HepG2 (cell line): ENCODE measurements around the gene C7orf57. TPM values are rescaled to one million over a fixed set of nuclear protein-coding genes. Genes with fewer than 3 reads are reported as not detected.

Source experiments
- ATAC-seq: fragments of 200-7000 bp; cut with Tn5 transposase; 3 replicates; pipeline ENCODE4 v1.9.1; 2020; ENCODE audit warnings: mild to moderate bottlenecking, moderate library complexity
- BruUV-seq: library from RNA; stranded (reverse); fragments of 400-500 nt; replicated peaks from 2 replicates; lab custom pipeline; 2021; lab: Mats Ljungman, UMichigan
- CTCF ChIA-PET: fragments of 300-600 bp; formaldehyde crosslinking; extraction: SDS; loops from one replicate; lab custom pipeline; 2021; ENCODE audit warnings: low total read pairs, inconsistent platforms, low intra/inter-chr PET ratio; lab: Yijun Ruan, JAX
- POLR2A ChIA-PET: fragments of 350-600 bp; sonication (Branson Sonifier 250); formaldehyde crosslinking; loops from one replicate; lab custom pipeline; 2020; ENCODE audit warnings: antibody characterized with exemption, inconsistent platforms; lab: Yijun Ruan, JAX
- DNase-seq: peaks from one replicate; pipeline ENCODE4 v3.0.0-alpha.2; 2015; ENCODE audit warnings: low spot score
- FAIRE-seq: peaks from 3 replicates; lab custom pipeline; 2011; peaks lifted over from hg19 to GRCh38; lab: Jason Lieb, UNC
- H2AFZ ChIP-seq: one replicate; pipeline ENCODE4 v1.6.1; 2011; ENCODE audit warnings: low read length, inconsistent platforms
- H3K27ac ChIP-seq: fragments of 300-600 bp; 3 replicates; pipeline ENCODE4 v1.8.0; 2011; ENCODE audit warnings: mixed run types, mild to moderate bottlenecking, mixed read lengths, low read length, inconsistent platforms; ENCODE audit not compliant: insufficient read depth; ENCODE audit errors: extremely low read length
- H3K27me3 ChIP-seq, 2 experiments: fragments of 200-600 bp in 1 of 2; 2 replicates in 1 of 2; 3 replicates in 1 of 2; pipeline versions ENCODE4 v1.6.0 to v1.8.0; 2011; ENCODE audit warnings: low read length in 2 of 2, mild to moderate bottlenecking in 2 of 2, moderate library complexity in 2 of 2, inconsistent platforms in 1 of 2; ENCODE audit not compliant: insufficient read depth in 2 of 2, control insufficient read depth in 1 of 2
- H3K36me3 ChIP-seq, 2 experiments: fragments of 200-600 bp in 1 of 2; replicated peaks in 1 of 2; 2 replicates in 1 of 2; 3 replicates in 1 of 2; pipeline versions ENCODE4 v1.5.1 to v1.8.0; 2011; ENCODE audit warnings: low read length in 2 of 2, inconsistent platforms in 1 of 2; ENCODE audit not compliant: insufficient read depth in 2 of 2, control insufficient read depth in 1 of 2
- H3K4me1 ChIP-seq: 2 replicates; pipeline ENCODE4 v1.5.1; 2012; ENCODE audit warnings: low read length, inconsistent platforms; ENCODE audit not compliant: insufficient read depth
- H3K4me2 ChIP-seq: 2 replicates; pipeline ENCODE4 v1.6.0; 2011; ENCODE audit warnings: low read depth, low read length, inconsistent platforms
- H3K4me3 ChIP-seq, 3 experiments: fragments of 200-600 bp in 1 of 3; sonication (generic), shearing (Covaris generic) in 1 of 3; replicated peaks in 1 of 3; 2 replicates each; pipeline ENCODE4 v1.5.1; 2011 to 2016; ENCODE audit warnings: low read length in 3 of 3, inconsistent platforms in 2 of 3, low read depth in 2 of 3, mild to moderate bottlenecking in 2 of 3, control low read depth in 1 of 3, mixed read lengths in 1 of 3; ENCODE audit not compliant: insufficient read depth in 1 of 3
- H3K79me2 ChIP-seq: one replicate; pipeline ENCODE4 v1.6.1; 2011; ENCODE audit warnings: low read length, inconsistent platforms; ENCODE audit not compliant: insufficient read depth
- H3K9ac ChIP-seq: 2 replicates; pipeline ENCODE4 v1.6.0; 2011; ENCODE audit warnings: mild to moderate bottlenecking, low read depth, low read length, inconsistent platforms; ENCODE audit not compliant: insufficient read depth
- H3K9me3 ChIP-seq: 2 replicates; pipeline ENCODE4 v1.5.1; 2012; ENCODE audit warnings: mild to moderate bottlenecking, low read length
- H4K20me1 ChIP-seq: 2 replicates; pipeline ENCODE4 v1.6.0; 2011; ENCODE audit warnings: inconsistent platforms, mild to moderate bottlenecking, low read length, moderate library complexity; ENCODE audit not compliant: insufficient read depth
- ELK4 ChIP-seq: sonication (generic); formaldehyde crosslinking; IDR thresholded peaks from 2 replicates; pipeline ENCODE4 v1.9.0; 2021; ENCODE audit warnings: missing genetic modification reagents, borderline replicate concordance
- HIVEP1 ChIP-seq: sonication (generic); formaldehyde crosslinking; IDR thresholded peaks from 2 replicates; pipeline ENCODE4 v1.4.0; 2020; ENCODE audit warnings: mild to moderate bottlenecking, missing genetic modification reagents
- NCOA1 ChIP-seq: sonication (generic); formaldehyde crosslinking; IDR thresholded peaks from 2 replicates; pipeline ENCODE4 v1.9.0; 2021; ENCODE audit warnings: missing genetic modification reagents
- NFE2L1 ChIP-seq: sonication (generic); formaldehyde crosslinking; IDR thresholded peaks from 2 replicates; pipeline ENCODE4 v1.4.0; 2020; ENCODE audit warnings: missing genetic modification reagents, mild to moderate bottlenecking, borderline replicate concordance
- PBX2 ChIP-seq: IDR thresholded peaks from 2 replicates; pipeline ENCODE4 v1.6.1; 2016; ENCODE audit warnings: control low read depth
- PCBP1 ChIP-seq: fragments of 200-400 bp; formaldehyde crosslinking; IDR thresholded peaks from 2 replicates; pipeline ENCODE4 v1.6.1; 2017; ENCODE audit warnings: mild to moderate bottlenecking, low read depth, low read length, borderline replicate concordance
- SAP130 ChIP-seq: IDR thresholded peaks from 2 replicates; pipeline ENCODE4 v1.6.1; 2016; ENCODE audit warnings: low read depth
- TBX3 ChIP-seq: fragments of 450-650 bp; IDR thresholded peaks from 2 replicates; pipeline ENCODE4 v1.6.1; 2017; ENCODE audit warnings: antibody characterized with exemption, mild to moderate bottlenecking, inconsistent platforms, borderline replicate concordance
- TFE3 ChIP-seq: IDR thresholded peaks from 2 replicates; pipeline ENCODE4 v1.6.1; 2016
- THYN1 ChIP-seq: sonication (generic); formaldehyde crosslinking; IDR thresholded peaks from 2 replicates; pipeline ENCODE4 v1.8.1; 2023; ENCODE audit warnings: low read depth, mild to moderate bottlenecking, moderate library complexity, missing genetic modification reagents, borderline replicate concordance
- TP53 ChIP-seq: sonication (generic); formaldehyde crosslinking; conservative IDR thresholded peaks from 2 replicates; pipeline ENCODE4 v1.4.0; 2020; ENCODE audit warnings: missing genetic modification reagents
- ZBTB44 ChIP-seq: sonication (generic); formaldehyde crosslinking; IDR thresholded peaks from 2 replicates; pipeline ENCODE4 v1.4.0; 2020; ENCODE audit warnings: missing genetic modification reagents
- ZC3H13 ChIP-seq: sonication (generic); formaldehyde crosslinking; IDR thresholded peaks from 2 replicates; pipeline ENCODE4 v1.8.1; 2023; ENCODE audit warnings: mild to moderate bottlenecking, missing genetic modification reagents, moderate library complexity
- ZNF329 ChIP-seq: sonication (generic); formaldehyde crosslinking; IDR thresholded peaks from 2 replicates; pipeline ENCODE4 v1.9.0; 2021; ENCODE audit warnings: low read depth, mild to moderate bottlenecking, missing genetic modification reagents
- ZNF747 ChIP-seq: sonication (generic); formaldehyde crosslinking; IDR thresholded peaks from 2 replicates; pipeline ENCODE4 v1.8.1; 2023; ENCODE audit warnings: missing genetic modification reagents, mild to moderate bottlenecking, borderline replicate concordance
- WGBS: methylation state at CpG from one replicate; pipeline ENCODE4 v1.1.6; 2017; ENCODE audit warnings: low lambda C conversion rate; 5-methylcytosine and 5-hydroxymethylcytosine counted together
- in situ Hi-C: cut with HindIII; loops from 2 replicates; pipeline ENCODE4 v1.10.0; 2017; ENCODE audit warnings: low pct_unique_long_range_greater_than_20kb; ENCODE audit not compliant: extremely low pct_ligation_motif_present
- intact Hi-C: fragments of 100-400 bp; cut with micrococcal nuclease; formaldehyde crosslinking; loops from one replicate; pipeline ENCODE4 v1.10.0; 2022; ENCODE audit not compliant: unreplicated experiment
- polyA plus RNA-seq, 8 experiments: library from polyadenylated mRNA; depleted of rRNA in 3 of 8; stranded (reverse) in 7 of 8; unstranded in 1 of 8; fragments of >200 nt; fragmentation: Illumina TruSeq in 4 of 8; extraction: Trizol in 4 of 8; gene quantifications; 2 replicates each; pipeline versions ENCODE4 v1.2.1 to v1.2.3, GENCODE V29; 2011 to 2016; ENCODE audit warnings: low read depth in 4 of 8, missing spikeins in 1 of 8, mixed read lengths in 1 of 8; ENCODE audit not compliant: insufficient read depth in 1 of 8
- total RNA-seq, 5 experiments: library from RNA; depleted of rRNA; stranded (reverse); fragments of >200 nt; fragmentation: Illumina TruSeq; extraction: Trizol; gene quantifications; 2 replicates each; pipeline ENCODE4 v1.2.3, GENCODE V29; 2016; ENCODE audit warnings: low read depth in 1 of 5

C7orf57 gene
- total and polyA plus RNA-seq, 2 of the 13 experiments (the other 11 are each of a cell fraction or from before 2014, with no cell fraction given): not detected

GRCh38 chr7:48108959-48109847 lies 73.9 kb downstream of the C7orf57 start (continued):
- TF ChIP-seq ELK4: no peak
- no peak for TF ChIP-seq TP53
- TF ChIP-seq HIVEP1 (CRISPR knock-in tag): no peak
- TF ChIP-seq TBX3: no peak
- TF ChIP-seq PCBP1: no peak
- no peak for TF ChIP-seq ZC3H13 (CRISPR knock-in tag)
- no peak for TF ChIP-seq SAP130 (CRISPR knock-in tag)

- Histone ChIP-seq H3K4me3 (no peak overlapping the region), H3K79me2 (no peaks in the 10 kb centered on the region), H3K4me2 (0 out of 2 replicates have a peak overlapping the region, but pooled peaks have one; percentile 4), H3K36me3 (peaks cover 5 to 17% of the 10 kb centered on the region in 2 experiments; a peak in 3 of 5 replicates), H3K4me1 (peaks cover 20% of the 10 kb centered on the region), H2AFZ (no peak overlapping the region), H3K9me3 (no peaks in the 10 kb centered on the region), H4K20me1 (no peaks in the 10 kb centered on the region), H3K27me3 (no peaks in the 10 kb centered on the region), H3K9ac (no peak overlapping the region), H3K27ac (no peak overlapping the region)
- POLR2A ChIA-PET: interaction anchor here (1.0 to 2.0 kb wide), 4 partner anchors 21 to 165 kb away, joined by 4 to 7 read pairs (median 6); partner anchors contain the start of gene UPP1
- intact Hi-C loops: loop anchor here (1.0 kb wide), 3 partner anchors 45 to 165 kb away; no protein-coding TSS in a partner anchor
- in situ Hi-C loops: loop anchor here (5.0 to 25.0 kb wide), 3 partner anchors 118 to 848 kb away; no protein-coding TSS in a partner anchor
- CTCF ChIA-PET: interaction anchor here (1.3 to 2.0 kb wide), 4 partner anchors 45 to 165 kb away, joined by 7 to 24 read pairs (median 20); no protein-coding TSS in a partner anchor
- BruUV-seq: no TSS peak
- peak; percentile 86 for ATAC-seq
- 21% methylated on average over 9 of the region's 9 CpGs for WGBS
- FAIRE-seq: peak; percentile 91
- peak; percentile 56 for DNase-seq
- TF ChIP-seq NCOA1 (no peak), NFE2L1 (CRISPR knock-in tag) (no peak), ZBTB44 (CRISPR knock-in tag) (no peak), ZNF329 (CRISPR knock-in tag) (0 out of 2 replicates have a peak, but pooled peaks have one; percentile 34), PBX2 (CRISPR knock-in tag) (no peak), ZNF747 (no peak), TFE3 (CRISPR knock-in tag) (no peak), THYN1 (CRISPR knock-in tag) (no peak)
These were observed 74.7 kb downstream of the C7orf57 start for GRCh38 chr7:48109848-48110663.
